Liver (tissue), 9 donors: ENCODE measurements around the gene ORM2. TPM values are rescaled to one million over a fixed set of nuclear protein-coding genes. Genes with fewer than 3 reads are reported as not detected.
"Not testable (repeated sequence)": the region's sequence is repeated elsewhere in the genome, so short reads cannot be mapped to it uniquely, and the experiment has no call there.

Experiments
- DNase-seq: peaks from one replicate; pipeline ENCODE4 v3.0.0-alpha.2; 2017; ENCODE audit warnings: low spot score
- H3K27ac ChIP-seq, 2 donors: one replicate each; pipeline ENCODE4 v1.7.0; 2013; ENCODE audit warnings: inconsistent platforms in 2 of 2, low read length in 2 of 2, control low read depth in 1 of 2, low read depth in 1 of 2, mild to moderate bottlenecking in 1 of 2
- H3K27me3 ChIP-seq, 4 donors: one replicate each; pipeline versions ENCODE4 v1.6.1 to v1.7.0; 2013; ENCODE audit warnings: low read length in 3 of 4, inconsistent platforms in 1 of 4, mild to moderate bottlenecking in 1 of 4, moderate library complexity in 1 of 4; ENCODE audit not compliant: control insufficient read depth in 4 of 4, insufficient read depth in 4 of 4
- H3K36me3 ChIP-seq, 4 donors: one replicate each; pipeline versions ENCODE4 v1.6.1 to v1.7.0; 2013; ENCODE audit warnings: low read length in 3 of 4, mild to moderate bottlenecking in 3 of 4, low read depth in 1 of 4, moderate library complexity in 1 of 4; ENCODE audit not compliant: control insufficient read depth in 4 of 4, insufficient read depth in 3 of 4
- H3K4me1 ChIP-seq, 4 donors: one replicate each; pipeline versions ENCODE4 v1.6.1 to v1.7.0; 2013; ENCODE audit warnings: low read length in 3 of 4, mild to moderate bottlenecking in 3 of 4, moderate library complexity in 1 of 4; ENCODE audit not compliant: control insufficient read depth in 4 of 4, insufficient read depth in 4 of 4
- H3K4me3 ChIP-seq, 3 donors: one replicate each; pipeline versions ENCODE4 v1.6.1 to v1.7.0; 2013; ENCODE audit warnings: low read length in 3 of 3, control low read depth in 1 of 3, low read depth in 1 of 3, mild to moderate bottlenecking in 1 of 3
- H3K9ac ChIP-seq, 2 donors: one replicate each; pipeline ENCODE4 v1.7.0; 2013; ENCODE audit warnings: low read length in 2 of 2, mild to moderate bottlenecking in 2 of 2, moderate library complexity in 2 of 2, control low read depth in 1 of 2, low read depth in 1 of 2
- H3K9me3 ChIP-seq, 4 donors: one replicate each; pipeline versions ENCODE4 v1.6.1 to v1.7.0; 2013; ENCODE audit warnings: low read length in 3 of 4; ENCODE audit not compliant: control insufficient read depth in 4 of 4
- ATF3 ChIP-seq: IDR thresholded peaks from 2 replicates; pipeline ENCODE4 v1.6.1; 2016; ENCODE audit warnings: antibody characterized with exemption
- CTCF ChIP-seq: fragments of 150-350 bp; IDR thresholded peaks from 2 replicates; pipeline ENCODE4 v1.5.1; 2017; ENCODE audit warnings: improper control_type of control experiment, low read depth, low read length; ENCODE audit not compliant: missing input control
- EGR1 ChIP-seq, 2 donors: IDR thresholded peaks; 2 replicates each; pipeline ENCODE4 v1.6.1; 2016 to 2018; ENCODE audit warnings: antibody characterized with exemption in 2 of 2, low read depth in 2 of 2
- FOXA1 ChIP-seq: IDR thresholded peaks from 2 replicates; pipeline ENCODE4 v1.6.1; 2016; ENCODE audit warnings: antibody characterized with exemption
- FOXA2 ChIP-seq: IDR thresholded peaks from 2 replicates; pipeline ENCODE4 v1.6.1; 2016; ENCODE audit warnings: antibody characterized with exemption
- GABPA ChIP-seq, 2 donors: IDR thresholded peaks in 1 of 2; conservative IDR thresholded peaks in 1 of 2; 2 replicates each; pipeline ENCODE4 v1.6.1; 2016; ENCODE audit warnings: antibody characterized with exemption in 2 of 2, mild to moderate bottlenecking in 1 of 2, moderate library complexity in 1 of 2
- HNF4A ChIP-seq, 2 donors: conservative IDR thresholded peaks; 2 replicates each; pipeline ENCODE4 v1.6.1; 2016; ENCODE audit warnings: antibody characterized with exemption in 2 of 2, mild to moderate bottlenecking in 2 of 2
- HNF4G ChIP-seq: IDR thresholded peaks from 2 replicates; pipeline ENCODE4 v1.6.1; 2016; ENCODE audit warnings: antibody characterized with exemption
- JUND ChIP-seq, 2 donors: IDR thresholded peaks; 2 replicates each; pipeline ENCODE4 v1.6.1; 2016; ENCODE audit warnings: antibody characterized with exemption in 2 of 2
- MAX ChIP-seq: IDR thresholded peaks from 2 replicates; pipeline ENCODE4 v1.6.1; 2016; ENCODE audit warnings: antibody characterized with exemption
- NR2F2 ChIP-seq: IDR thresholded peaks from 2 replicates; pipeline ENCODE4 v1.6.1; 2016; ENCODE audit warnings: antibody characterized with exemption
- RAD21 ChIP-seq, 2 donors: IDR thresholded peaks; 2 replicates each; pipeline ENCODE4 v1.6.1; 2016; ENCODE audit warnings: antibody characterized with exemption in 2 of 2, mild to moderate bottlenecking in 2 of 2
- REST ChIP-seq: IDR thresholded peaks from 2 replicates; pipeline ENCODE4 v1.6.1; 2016; ENCODE audit warnings: antibody characterized with exemption, mild to moderate bottlenecking
- RXRA ChIP-seq, 2 donors: IDR thresholded peaks; 2 replicates each; pipeline ENCODE4 v1.6.1; 2017 to 2018; ENCODE audit warnings: antibody characterized with exemption in 2 of 2, mild to moderate bottlenecking in 1 of 2
- SP1 ChIP-seq: IDR thresholded peaks from 2 replicates; pipeline ENCODE4 v1.6.1; 2018; ENCODE audit warnings: antibody characterized with exemption, mild to moderate bottlenecking
- TAF1 ChIP-seq: conservative IDR thresholded peaks from 2 replicates; pipeline ENCODE4 v1.6.1; 2016; ENCODE audit warnings: antibody characterized with exemption, mild to moderate bottlenecking
- YY1 ChIP-seq: IDR thresholded peaks from 2 replicates; pipeline ENCODE4 v1.6.1; 2016; ENCODE audit warnings: antibody characterized with exemption, mild to moderate bottlenecking
- ZBTB33 ChIP-seq: IDR thresholded peaks from 2 replicates; pipeline ENCODE4 v1.6.1; 2016; ENCODE audit warnings: antibody characterized with exemption
- WGBS: extraction: QIAGEN DNeasy Blood & Tissue Kit; methylation state at CpG from one replicate; pipeline ENCODE4 v1.1.7; 2013; 5-methylcytosine and 5-hydroxymethylcytosine counted together
- polyA plus RNA-seq, 2 donors: library from polyadenylated mRNA; stranded (reverse) in 1 of 2; unstranded in 1 of 2; fragments of 200-250 nt in 1 of 2; fragments of >200 nt in 1 of 2; fragmentation: Nextera tagmentation in 1 of 2; extraction: Ambion mirVana in 1 of 2; gene quantifications; one replicate each; pipeline versions ENCODE4 v1.2.1 to v1.2.3, GENCODE V29; 2013 to 2015
- total RNA-seq, 2 donors: library from RNA; depleted of rRNA; stranded (reverse); fragments of >200 nt; gene quantifications; one replicate each; pipeline ENCODE4 v1.2.3, GENCODE V29; 2014
- donor health status: healthy.
- donor health status: healthy.
- donor health status: healthy.
- donor health status: healthy.
- donor health status: healthy.

Gene ORM2
- total RNA-seq (1,000 to 10,000 TPM in 1 of 2 donors, 100 to 1,000 TPM in 1; 276 to 4,866 TPM), polyA plus RNA-seq (1,000 to 10,000 TPM; 5,754 to 7,373 TPM)

- DNase-seq, H3K27me3 ChIP-seq, H3K36me3 ChIP-seq, H3K9me3 ChIP-seq: not testable (repeated sequence)
- WGBS = 33% methylated on average over 1 of the region's 10 CpGs
- peak within 1 kb of the TSS; percentile 61 to 75 (median 71) for H3K4me3 ChIP-seq
- H3K9ac ChIP-seq = peak within 1 kb of the TSS; percentile 67 to 68
- peak within 1 kb of the TSS; percentile 82 to 97 for H3K27ac ChIP-seq
- peaks cover 9 to 46% (median 32%) of the 10 kb centered on the region in 4 donors for H3K4me1 ChIP-seq
Observed at GRCh38 chr9:114329625-114330022, at the start of gene ORM2. TSS of gene ORM2 (plus strand) at chr9:114329869. CDS start at chr9:114329905, 36 bp downstream.

GRCh38 chr9:114280636-114281472, 48.8 kb upstream of the ORM2 start:
- no peak overlapping the region for H3K9ac ChIP-seq
- peaks cover 0 to 4% (median 0%) of the 10 kb centered on the region in 4 donors for H3K4me1 ChIP-seq
- no peak overlapping the region for H3K27ac ChIP-seq
- TF ChIP-seq RAD21 (IDR thresholded peaks at IDR 0.05) = no peak
- no peak for TF ChIP-seq TAF1
- TF ChIP-seq MAX = no peak
- no peak for TF ChIP-seq ZBTB33
- TF ChIP-seq SP1 = no peak
- TF ChIP-seq EGR1 (IDR thresholded peaks at IDR 0.05; ENCODE audit: low read depth in 2 of 2) = no peak
- TF ChIP-seq GABPA (IDR thresholded peaks at IDR 0.05 in 1 of 2, conservative IDR thresholded peaks at IDR 0.05 in 1 of 2) = no peak
- no peak for TF ChIP-seq NR2F2
- no peak for TF ChIP-seq CTCF
- TF ChIP-seq REST = no peak
- no peak for TF ChIP-seq JUND (IDR thresholded peaks at IDR 0.05)
- no peak for TF ChIP-seq FOXA2
- TF ChIP-seq HNF4G = no peak
- TF ChIP-seq ATF3 = no peak
- no peak for TF ChIP-seq RXRA (IDR thresholded peaks at IDR 0.05)
- TF ChIP-seq HNF4A (conservative IDR thresholded peaks at IDR 0.05) = no peak
- no peak for TF ChIP-seq YY1
- TF ChIP-seq FOXA1 = no peak
- DNase-seq = no peak
- H3K27me3 ChIP-seq = no peaks in the 10 kb centered on the region
- H3K4me3 ChIP-seq = no peak overlapping the region
- H3K36me3 ChIP-seq = peaks cover 5 to 46% (median 18%) of the 10 kb centered on the region in 4 donors
- WGBS = 86% methylated on average over 8 of the region's 8 CpGs
- no peaks in the 10 kb centered on the region for H3K9me3 ChIP-seq
